GM19035 (cell line): ENCODE results near the gene CDKAL1.

Experiments
- ATAC-seq: cut with Tn5 transposase; IDR thresholded peaks from one replicate; pipeline ENCODE4 v1.9.1; 2021; ENCODE audit not compliant: unreplicated experiment

Gene CDKAL1

GRCh38 chr6:21265034-21265729 lies 730.9 kb downstream of the CDKAL1 start:
- peak; percentile 27 for ATAC-seq

- ATAC-seq = no peak
Measured at GRCh38 chr6:21265730-21266044, 731.4 kb downstream of the CDKAL1 start.

GRCh38 chr6:21270636-21271201 lies 736.5 kb downstream of the CDKAL1 start:
- ATAC-seq = no peak

GRCh38 chr6:21271428-21272155 lies 737.3 kb downstream of the CDKAL1 start:
- no peak for ATAC-seq

- ATAC-seq = no peak
Measured at GRCh38 chr6:21273451-21273850, 739.2 kb downstream of the CDKAL1 start.

- no peak for ATAC-seq
Measured at GRCh38 chr6:21274851-21275250, 740.6 kb downstream of the CDKAL1 start.

- no peak for ATAC-seq
Measured at GRCh38 chr6:21277601-21278374, 743.5 kb downstream of the CDKAL1 start.

GRCh38 chr6:21278375-21278745 lies 744.1 kb downstream of the CDKAL1 start:
- no peak for ATAC-seq

- no peak for ATAC-seq
Measured at GRCh38 chr6:21279619-21280018, 745.4 kb downstream of the CDKAL1 start.

- no peak for ATAC-seq
Measured at GRCh38 chr6:21281366-21281765, 747.1 kb downstream of the CDKAL1 start.
